HG03175 (cell line): ENCODE measurements around the gene CATSPERD.
A peak's percentile ranks its signal among the peaks of the same experiment; 100 is the strongest.
"Not testable (repeated sequence)": the region's sequence is repeated elsewhere in the genome, so short reads cannot be mapped to it uniquely, and the experiment has no call there.

Experiments
- ATAC-seq: cut with Tn5 transposase; IDR thresholded peaks from one replicate; pipeline ENCODE4 v1.9.1; 2021; ENCODE audit warnings: mild to moderate bottlenecking, moderate library complexity; ENCODE audit not compliant: unreplicated experiment

The CATSPERD gene

GRCh38 chr19:5684694-5685430, 35.6 kb upstream of the CATSPERD start:
- no peak for ATAC-seq

GRCh38 chr19:5686326-5686646, 34.2 kb upstream of the CATSPERD start:
- ATAC-seq, result no peak

GRCh38 chr19:5686647-5687359, 33.6 kb upstream of the CATSPERD start:
- ATAC-seq, result peak; percentile 53

DNA sequence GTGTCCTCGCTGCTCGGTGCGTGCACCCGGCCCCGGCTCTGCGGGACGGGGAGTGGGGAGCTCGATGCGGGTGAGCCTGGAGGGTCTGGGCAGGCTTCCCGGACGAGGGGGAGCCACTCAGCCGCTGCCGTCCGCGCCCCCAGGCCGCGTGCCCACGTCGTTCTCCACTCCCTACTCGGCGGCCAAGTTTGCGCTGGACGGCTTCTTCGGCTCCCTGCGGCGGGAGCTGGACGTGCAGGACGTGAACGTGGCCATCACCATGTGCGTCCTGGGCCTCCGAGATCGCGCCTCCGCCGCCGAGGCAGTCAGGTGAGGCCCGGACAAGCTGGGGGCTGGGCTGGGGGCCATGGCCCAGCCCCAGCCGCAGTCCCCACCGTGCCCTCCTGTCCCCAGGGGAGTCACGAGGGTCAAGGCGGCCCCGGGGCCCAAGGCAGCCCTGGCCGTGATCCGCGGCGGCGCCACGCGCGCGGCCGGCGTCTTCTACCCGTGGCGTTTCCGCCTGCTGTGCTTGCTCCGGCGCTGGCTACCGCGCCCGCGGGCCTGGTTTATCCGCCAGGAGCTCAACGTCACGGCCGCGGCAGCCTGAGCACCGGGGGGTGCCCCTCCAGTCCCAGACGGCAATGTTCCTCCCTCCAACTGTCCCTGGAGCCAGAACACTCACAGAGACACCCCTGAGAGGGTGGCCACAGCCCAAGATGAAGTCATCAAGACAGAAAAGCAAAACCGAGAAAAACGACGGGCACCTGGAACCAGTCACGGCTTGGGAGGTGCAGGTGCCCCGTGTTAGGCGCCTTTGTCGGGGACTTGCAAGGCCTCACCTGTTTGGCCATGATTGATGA, 32.9 kb upstream of the CATSPERD start:
- ATAC-seq, result no peak

DNA sequence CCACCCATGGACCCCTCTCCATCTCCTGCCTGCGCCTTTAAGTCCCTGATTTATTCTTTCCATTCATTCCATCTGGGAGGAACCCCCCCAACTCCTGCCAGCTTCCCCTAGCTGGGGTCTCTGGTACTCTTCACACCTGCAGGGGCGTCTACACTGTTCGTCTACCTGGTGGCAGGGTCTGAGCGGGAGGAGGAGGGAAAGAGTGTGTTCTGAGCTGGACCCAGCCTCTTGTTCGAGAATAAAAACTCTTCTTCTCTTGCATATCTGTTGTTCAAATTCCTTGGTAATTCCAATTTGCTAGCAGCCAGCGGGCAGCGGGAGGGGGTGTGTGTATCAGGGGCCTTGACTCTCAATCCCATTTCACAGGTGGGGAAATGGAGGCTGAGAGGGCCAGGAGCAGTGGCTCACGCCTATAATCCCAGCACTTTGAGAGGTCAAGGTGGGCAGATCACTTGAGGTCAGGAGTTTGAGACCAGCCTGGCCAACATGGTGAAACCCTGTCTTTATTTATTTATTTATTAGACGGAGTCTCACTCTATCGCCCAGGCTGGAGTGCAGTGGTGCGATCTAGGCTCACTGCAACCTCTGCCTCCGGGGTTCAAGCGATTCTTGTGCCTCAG, 32.1 kb upstream of the CATSPERD start:
- not testable (repeated sequence) for ATAC-seq

GRCh38 chr19:5690125-5690954, 30.1 kb upstream of the CATSPERD start, which contains the start of gene RPL36:
RPL36 (plus strand) TSS chr19:5690295; CDS start chr19:5690508, 213 bp downstream.
- ATAC-seq, result peak; percentile 44

- no peak for ATAC-seq
Measured at GRCh38 chr19:5690955-5691821, 29.2 kb upstream of the CATSPERD start.

GRCh38 chr19:5691822-5692722, 28.4 kb upstream of the CATSPERD start:
- ATAC-seq, result no peak

- ATAC-seq, result no peak
Measured at GRCh38 chr19:5692723-5693194, 27.7 kb upstream of the CATSPERD start.

GRCh38 chr19:5693195-5694166, 27.0 kb upstream of the CATSPERD start:
- no peak for ATAC-seq

- ATAC-seq, result no peak
Measured at GRCh38 chr19:5694167-5694955, 26.1 kb upstream of the CATSPERD start.

DNA sequence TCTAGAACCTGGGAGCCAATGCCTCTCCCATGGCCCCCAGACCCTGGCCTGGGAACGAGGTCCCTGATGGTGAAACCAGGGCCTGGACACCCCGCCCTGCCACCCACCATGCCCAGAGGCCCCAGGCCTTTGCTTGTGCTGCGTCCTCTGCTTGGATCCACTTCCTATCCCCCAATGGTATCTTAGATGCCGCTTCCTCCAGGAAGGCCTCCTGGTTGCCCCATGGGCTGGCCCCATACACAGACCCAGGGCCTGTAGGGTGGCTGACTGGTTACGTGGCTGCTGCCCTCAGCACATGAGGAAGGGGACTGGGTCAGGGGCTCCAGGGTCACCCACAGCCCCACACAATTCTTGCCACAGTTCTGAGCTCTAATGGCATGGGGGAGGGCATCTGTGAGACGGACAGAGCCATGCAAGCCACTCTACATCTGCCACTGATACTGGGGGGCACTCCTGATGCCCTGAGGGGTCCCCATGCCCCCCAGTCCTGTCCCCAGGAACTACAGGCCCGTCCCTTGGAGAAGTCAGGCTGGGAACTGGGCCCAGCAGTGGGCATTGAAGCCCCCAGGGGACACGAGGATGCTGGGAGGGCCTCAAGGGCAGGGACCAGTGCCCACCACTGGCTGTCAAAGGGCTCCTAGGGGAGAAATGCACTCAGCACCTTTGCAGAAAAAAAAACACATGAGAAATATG, 25.3 kb upstream of the CATSPERD start:
- ATAC-seq, result no peak

- no peak for ATAC-seq
Measured at GRCh38 chr19:5695649-5696195, 24.7 kb upstream of the CATSPERD start.

- no peak for ATAC-seq
Measured at GRCh38 chr19:5696196-5697021, 24.0 kb upstream of the CATSPERD start.
